AG09319 (cell line): Measurements from ENCODE around the gene SMPX.

Source experiments
- DNase-seq: peaks from one replicate; pipeline ENCODE4 v3.0.0-alpha.2; 2010; ENCODE audit warnings: low read depth; ENCODE audit errors: extremely low read depth
- TF ChIP-seq, protein P1 (sequence below): IDR thresholded peaks from 2 replicates; pipeline ENCODE4 v1.5.1; 2011; ENCODE audit warnings: low read depth, mild to moderate bottlenecking, inconsistent platforms, low read length, moderate library complexity

The SMPX gene

DNA sequence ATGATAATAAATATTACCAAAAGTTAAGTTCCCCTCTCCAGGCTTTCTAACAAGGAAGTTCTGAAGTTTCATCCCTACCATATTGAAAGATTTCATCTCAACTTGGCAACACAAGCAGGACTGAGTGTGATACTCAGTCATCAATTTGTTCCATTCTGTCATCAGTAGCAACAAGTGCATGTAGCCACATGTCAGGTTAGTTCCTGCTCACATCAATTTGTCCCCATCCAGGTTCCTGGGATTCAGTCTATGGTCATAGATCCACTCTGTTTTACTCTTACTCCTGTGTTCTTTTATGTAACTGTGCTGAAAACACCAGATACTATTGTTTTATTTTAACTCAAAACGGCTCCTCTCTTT, 22.2 kb downstream of the SMPX start:
- TF ChIP-seq, protein P1, sequence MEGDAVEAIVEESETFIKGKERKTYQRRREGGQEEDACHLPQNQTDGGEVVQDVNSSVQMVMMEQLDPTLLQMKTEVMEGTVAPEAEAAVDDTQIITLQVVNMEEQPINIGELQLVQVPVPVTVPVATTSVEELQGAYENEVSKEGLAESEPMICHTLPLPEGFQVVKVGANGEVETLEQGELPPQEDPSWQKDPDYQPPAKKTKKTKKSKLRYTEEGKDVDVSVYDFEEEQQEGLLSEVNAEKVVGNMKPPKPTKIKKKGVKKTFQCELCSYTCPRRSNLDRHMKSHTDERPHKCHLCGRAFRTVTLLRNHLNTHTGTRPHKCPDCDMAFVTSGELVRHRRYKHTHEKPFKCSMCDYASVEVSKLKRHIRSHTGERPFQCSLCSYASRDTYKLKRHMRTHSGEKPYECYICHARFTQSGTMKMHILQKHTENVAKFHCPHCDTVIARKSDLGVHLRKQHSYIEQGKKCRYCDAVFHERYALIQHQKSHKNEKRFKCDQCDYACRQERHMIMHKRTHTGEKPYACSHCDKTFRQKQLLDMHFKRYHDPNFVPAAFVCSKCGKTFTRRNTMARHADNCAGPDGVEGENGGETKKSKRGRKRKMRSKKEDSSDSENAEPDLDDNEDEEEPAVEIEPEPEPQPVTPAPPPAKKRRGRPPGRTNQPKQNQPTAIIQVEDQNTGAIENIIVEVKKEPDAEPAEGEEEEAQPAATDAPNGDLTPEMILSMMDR: no peak
- no peak for DNase-seq

DNA sequence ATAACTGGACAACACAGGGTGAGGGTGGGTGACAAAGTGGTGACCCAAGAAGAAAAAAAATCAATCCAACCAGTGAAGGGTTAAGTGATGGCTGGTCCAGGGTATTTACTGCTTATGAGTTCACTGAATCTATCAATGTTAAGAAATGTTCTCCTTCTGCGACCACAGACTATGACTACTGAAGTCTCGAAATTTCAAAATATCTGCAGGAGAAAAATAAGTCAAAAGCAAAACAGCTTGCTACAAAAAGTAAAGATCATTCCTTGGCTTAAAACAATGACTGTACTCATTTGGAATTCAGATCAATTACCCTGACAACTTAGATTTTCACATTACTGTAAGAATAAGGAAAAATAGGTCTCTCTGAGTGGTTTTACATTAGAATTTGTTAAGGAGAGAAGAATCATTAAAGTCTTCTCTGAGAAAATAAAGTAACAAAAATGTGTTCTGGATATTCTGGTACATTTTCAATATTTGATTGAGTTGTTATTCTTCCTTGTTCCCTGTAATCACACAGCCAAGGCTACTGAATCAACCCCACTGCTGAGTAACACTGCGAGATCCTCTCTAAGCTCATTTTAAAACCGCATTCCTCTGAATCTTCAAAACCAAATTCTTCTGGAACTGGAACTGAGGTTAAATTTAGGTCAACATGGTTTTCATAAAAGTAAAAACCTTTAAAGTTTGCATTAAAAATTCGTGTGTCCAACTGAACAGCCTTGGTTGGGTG, 22.7 kb downstream of the SMPX start:
- TF ChIP-seq, protein P1: no peak
- no peak for DNase-seq

DNA sequence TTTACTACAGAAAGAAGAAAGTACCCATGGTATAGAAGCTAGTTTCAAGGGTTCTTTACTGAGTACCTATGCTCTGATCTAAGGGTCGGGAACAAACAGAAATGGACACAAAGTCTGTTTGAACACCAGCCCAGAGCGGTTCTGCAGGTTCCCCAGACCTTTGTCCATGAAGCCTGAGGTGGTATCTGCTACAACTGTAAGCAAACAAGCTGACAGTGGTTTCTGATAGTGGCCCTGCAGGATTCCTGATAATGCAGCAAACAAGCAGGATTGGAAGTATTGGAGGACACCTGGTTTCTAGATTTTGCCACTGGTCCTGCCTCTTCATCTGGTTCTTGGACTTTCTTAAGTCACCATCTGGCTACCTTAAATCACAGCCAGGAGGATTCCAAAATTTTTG, 23.7 kb downstream of the SMPX start:
- DNase-seq: no peak
- TF ChIP-seq, protein P1: no peak

DNA sequence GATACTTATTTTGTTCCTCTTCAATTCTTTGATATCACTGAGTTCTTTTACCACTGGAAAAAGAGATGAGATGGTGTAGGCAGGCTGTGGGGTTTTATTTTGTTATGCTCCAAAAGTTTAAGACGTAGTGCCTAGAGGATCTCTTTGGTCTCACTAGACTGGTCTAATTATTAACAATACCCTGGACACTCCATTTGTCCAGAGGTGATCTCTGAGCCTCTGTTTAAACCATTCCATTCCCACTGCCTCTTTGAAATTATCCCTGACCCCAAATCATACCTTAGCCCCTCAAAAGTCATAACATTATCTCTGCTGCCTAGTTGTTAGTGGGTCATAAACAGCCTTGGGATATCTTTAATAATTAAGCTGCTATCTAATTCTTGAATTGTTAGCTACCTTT, 24.2 kb downstream of the SMPX start:
- no peak for DNase-seq
- TF ChIP-seq, protein P1: no peak

DNA sequence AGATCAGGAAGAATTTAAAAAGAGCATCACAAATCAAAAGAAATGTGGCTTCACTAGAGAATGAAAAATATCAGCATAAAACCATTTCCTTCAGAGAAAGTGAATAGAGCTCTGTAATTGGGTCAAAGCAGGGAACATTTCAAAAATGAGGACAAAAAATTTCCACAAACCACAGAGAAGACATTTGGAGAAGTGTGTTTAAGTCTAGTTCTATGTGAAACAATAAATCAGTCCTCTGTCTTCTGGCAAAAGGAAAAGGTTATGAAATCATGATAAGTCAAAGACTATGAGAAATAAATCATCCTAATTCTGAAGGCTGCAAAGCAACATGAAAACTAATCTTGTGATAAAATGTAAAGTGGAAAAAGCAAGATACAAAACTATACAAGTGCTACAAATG, 27.9 kb downstream of the SMPX start:
- TF ChIP-seq, protein P1: no peak
- DNase-seq: no peak

DNA sequence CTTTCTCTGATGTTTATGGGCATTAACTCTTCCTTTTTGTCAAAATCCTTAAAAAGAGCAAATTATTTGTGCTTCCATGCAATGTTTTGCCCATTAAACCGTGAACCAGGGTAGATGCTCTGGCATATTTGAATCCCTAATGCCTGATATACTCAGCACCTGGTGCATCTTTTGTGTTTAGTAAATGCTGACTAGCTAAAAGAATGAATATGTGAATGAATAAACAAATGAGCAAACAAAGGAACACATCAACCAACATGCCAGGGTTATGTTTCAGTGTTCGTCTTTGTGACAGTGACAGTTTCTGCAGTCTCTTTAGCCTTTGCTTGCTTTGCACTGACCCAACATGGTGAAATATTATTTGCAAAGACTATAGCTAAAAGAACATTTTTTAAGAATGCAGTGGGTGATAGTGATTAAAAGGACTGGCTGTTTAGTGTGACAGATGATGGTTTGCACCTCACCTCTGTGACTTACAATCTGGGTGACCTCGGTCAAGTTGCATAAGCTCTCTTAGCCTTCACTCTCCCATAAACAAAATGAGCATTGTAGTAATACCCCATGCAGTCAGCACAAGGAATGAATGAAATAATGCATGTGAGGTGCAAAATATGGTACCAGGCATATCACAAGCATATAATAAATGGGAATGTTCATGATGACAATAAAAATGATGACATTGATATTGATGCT, 29.5 kb downstream of the SMPX start:
- no peak for DNase-seq
- TF ChIP-seq, protein P1: no peak

DNA sequence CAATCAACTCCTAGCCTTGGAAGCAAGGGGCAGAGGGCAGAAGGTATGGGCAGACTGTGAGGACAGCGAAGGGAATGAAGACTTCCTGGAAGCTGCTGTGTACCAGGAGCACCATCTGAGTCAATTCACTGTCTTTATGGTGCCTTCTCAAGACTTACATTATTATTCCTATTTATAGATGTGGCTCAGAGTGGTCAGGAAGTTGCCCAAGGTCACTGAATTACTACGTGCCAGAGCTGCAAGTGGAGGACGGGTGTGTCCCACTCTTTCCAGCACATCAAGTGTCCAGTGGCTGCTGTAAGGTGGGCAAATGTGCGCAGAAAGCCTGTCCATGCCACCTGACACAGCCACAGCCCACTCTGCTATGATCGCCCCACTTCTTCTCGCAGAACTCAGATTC, 32.0 kb downstream of the SMPX start:
- no peak for DNase-seq

More for the DNA sequence above, 32.0 kb downstream of the SMPX start:
- TF ChIP-seq, protein P1: no peak
